ENCODE results near the gene KHDC3L. TPM values are rescaled to one million over a fixed set of nuclear protein-coding genes. Genes with fewer than 3 reads are reported as not detected.
"Not testable (repeated sequence)": the region's sequence is repeated elsewhere in the genome, so short reads cannot be mapped to it uniquely, and the experiment has no call there.

Gene KHDC3L
- total and polyA plus RNA-seq, 2 experiments from 2014 or later = not detected

DNA sequence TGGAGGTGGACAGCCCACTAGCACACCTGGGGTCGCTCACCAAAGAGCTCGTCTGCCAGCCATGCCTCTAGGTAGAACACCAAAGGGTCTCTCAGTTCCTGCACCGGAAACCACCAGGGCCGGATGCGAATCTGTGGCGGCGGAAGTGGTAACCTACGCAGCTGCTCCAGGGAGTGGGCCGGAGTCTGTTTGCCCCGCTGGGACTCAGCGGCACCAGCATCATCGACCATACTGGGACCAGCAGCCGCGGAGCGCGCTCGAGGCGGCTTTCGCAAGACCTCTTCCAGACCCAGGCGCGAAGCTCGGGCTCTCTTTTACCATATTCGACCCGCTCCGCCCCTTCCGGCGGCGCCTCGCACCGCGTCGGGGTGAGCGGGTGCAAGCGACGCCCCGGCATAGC, 7.1 kb downstream of the KHDC3L start, which contains the start of gene OOEP:
Gene OOEP (minus strand): TSS at position 335 of the 400 bp plus-strand sequence. CDS start 105 bp downstream, at position 230.
- Histone ChIP-seq H3K79me2 (ENCODE audit: insufficient read depth) (no peaks in the 10 kb centered on the region), H3K9me3 (ENCODE audit: low read depth) (no peaks in the 10 kb centered on the region), H3K27me3 (replicated peaks; ENCODE audit: insufficient read depth) (0 out of 2 replicates have a peak, but pooled peaks cover 5% of the 10 kb centered on the region), H4K20me1 (ENCODE audit: insufficient read depth) (no peaks in the 10 kb centered on the region), H3K4me3 (no peak within 1 kb of the TSS), H3K9me2 (ENCODE audit: insufficient read depth) (no peaks in the 10 kb centered on the region), H2AFZ (no peak within 1 kb of the TSS), H3K27ac (no peak within 1 kb of the TSS), H3K9ac (no peak within 1 kb of the TSS), H3K4me2 (ENCODE audit: unreplicated experiment) (no peak within 1 kb of the TSS), H3K4me1 (ENCODE audit: insufficient read depth) (no peaks in the 10 kb centered on the region), H3K36me3 (ENCODE audit: low read depth) (no peaks in the 10 kb centered on the region), H3F3A (ENCODE audit: insufficient read depth) (no peaks in the 10 kb centered on the region)
- DNase-seq = no peak
- in situ Hi-C loops (cut with MboI) = no loop called here
- 91 to 93% methylated on average over 35 to 36 of the region's 36 CpGs for WGBS, 2 experiments (ENCODE audit: low coverage in 1 of 2, low lambda C conversion rate in 2 of 2, missing lambda C conversion rate in 2 of 2)
- TF ChIP-seq EZH2 (IDR thresholded peaks at IDR 0.05; ENCODE audit: insufficient read depth, poor library complexity, severe bottlenecking) = no peak
- TF ChIP-seq EZH2phosphoT487 (IDR thresholded peaks at IDR 0.05; ENCODE audit: insufficient read depth, low read depth) = no peak

GRCh38 chr6:73371984-73372383, 9.5 kb downstream of the KHDC3L start:
- no peak overlapping the region for H3K27ac ChIP-seq
- H3K9ac ChIP-seq = no peak overlapping the region
- no peak overlapping the region for H3K4me3 ChIP-seq
- WGBS, 2 experiments (ENCODE audit: low coverage in 1 of 2, low lambda C conversion rate in 2 of 2, missing lambda C conversion rate in 2 of 2) = 71 to 78% methylated on average over 4 of the region's 4 CpGs
- in situ Hi-C loops (cut with MboI) = no loop called here
- H3K27me3 ChIP-seq (replicated peaks; ENCODE audit: insufficient read depth) = 0 out of 2 replicates have a peak, but pooled peaks cover 5% of the 10 kb centered on the region
- TF ChIP-seq EZH2 (IDR thresholded peaks at IDR 0.05; ENCODE audit: insufficient read depth, poor library complexity, severe bottlenecking) = no peak
- TF ChIP-seq EZH2phosphoT487 (IDR thresholded peaks at IDR 0.05; ENCODE audit: insufficient read depth, low read depth) = no peak
- no peaks in the 10 kb centered on the region for H3K36me3 ChIP-seq (ENCODE audit: low read depth)
- no peak overlapping the region for H3K4me2 ChIP-seq (ENCODE audit: unreplicated experiment)
- H3K9me3 ChIP-seq (ENCODE audit: low read depth) = no peaks in the 10 kb centered on the region
- no peaks in the 10 kb centered on the region for H3K9me2 ChIP-seq (ENCODE audit: insufficient read depth)
- no peaks in the 10 kb centered on the region for H4K20me1 ChIP-seq (ENCODE audit: insufficient read depth)
- no peak overlapping the region for H2AFZ ChIP-seq
- H3K4me1 ChIP-seq (ENCODE audit: insufficient read depth) = no peaks in the 10 kb centered on the region
- no peak for DNase-seq
- H3F3A ChIP-seq (ENCODE audit: insufficient read depth) = no peaks in the 10 kb centered on the region
- H3K79me2 ChIP-seq (ENCODE audit: insufficient read depth) = no peaks in the 10 kb centered on the region

DNA sequence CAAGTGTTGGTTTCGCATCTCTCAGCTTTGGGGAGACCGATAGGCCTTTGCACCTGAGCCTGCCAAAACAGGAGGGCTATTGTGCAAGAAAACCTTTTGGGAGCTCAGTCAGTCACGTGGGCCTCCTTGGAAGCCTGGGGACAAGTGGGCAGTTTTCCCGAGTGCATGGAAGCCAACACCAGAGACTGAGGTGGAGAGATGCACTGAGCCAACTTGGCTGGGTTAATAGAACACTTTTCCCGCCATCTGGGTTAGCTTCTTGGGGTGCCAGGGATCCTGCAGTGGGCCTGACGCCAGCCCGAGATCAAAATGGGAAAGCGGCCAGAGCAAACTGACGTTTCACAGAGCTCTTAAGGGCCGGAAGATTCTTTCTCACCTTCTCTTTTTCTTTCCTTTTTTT, 10.1 kb downstream of the KHDC3L start:
- Histone ChIP-seq H3K4me1 (ENCODE audit: insufficient read depth) (no peaks in the 10 kb centered on the region), H3K9me2 (ENCODE audit: insufficient read depth) (no peaks in the 10 kb centered on the region), H3K9me3 (ENCODE audit: low read depth) (no peaks in the 10 kb centered on the region), H3K27ac (no peak overlapping the region), H3K9ac (no peak overlapping the region), H3K79me2 (ENCODE audit: insufficient read depth) (no peaks in the 10 kb centered on the region), H3K4me3 (no peak overlapping the region), H2AFZ (no peak overlapping the region), H3K27me3 (replicated peaks; ENCODE audit: insufficient read depth) (0 out of 2 replicates have a peak, but pooled peaks cover 5% of the 10 kb centered on the region), H3K4me2 (ENCODE audit: unreplicated experiment) (no peak overlapping the region), H4K20me1 (ENCODE audit: insufficient read depth) (no peaks in the 10 kb centered on the region), H3K36me3 (ENCODE audit: low read depth) (no peaks in the 10 kb centered on the region), H3F3A (ENCODE audit: insufficient read depth) (no peaks in the 10 kb centered on the region)
- WGBS, 2 experiments (ENCODE audit: low coverage in 1 of 2, low lambda C conversion rate in 2 of 2, missing lambda C conversion rate in 2 of 2) = 66 to 72% methylated on average over 10 of the region's 10 CpGs
- no peak for DNase-seq
- no peak for TF ChIP-seq EZH2phosphoT487 (IDR thresholded peaks at IDR 0.05; ENCODE audit: insufficient read depth, low read depth)
- no peak for TF ChIP-seq EZH2 (IDR thresholded peaks at IDR 0.05; ENCODE audit: insufficient read depth, poor library complexity, severe bottlenecking)
- in situ Hi-C loops (cut with MboI) = no loop called here

DNA sequence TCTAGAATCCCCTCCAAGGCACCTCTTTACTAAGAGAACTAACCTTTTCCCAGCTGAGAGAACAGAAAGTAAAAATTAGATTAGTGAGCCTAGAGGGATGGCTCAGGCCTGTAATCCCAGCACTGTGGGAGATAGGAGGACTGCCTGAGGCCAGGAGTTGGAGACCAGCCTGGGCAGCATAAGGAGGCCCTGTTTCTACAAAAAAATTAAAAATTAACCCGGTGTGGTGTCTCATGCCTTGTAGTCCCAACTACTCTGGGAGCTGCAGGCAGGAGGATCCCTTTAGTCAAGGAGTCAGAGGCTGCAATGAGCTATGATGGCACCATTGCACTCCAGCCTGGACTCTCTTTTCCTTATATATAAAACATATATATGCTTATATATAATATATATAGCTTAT, 12.8 kb downstream of the KHDC3L start:
- Histone ChIP-seq H3F3A (ENCODE audit: insufficient read depth) (no peaks in the 10 kb centered on the region), H3K4me3 (no peak overlapping the region), H3K9ac (no peak overlapping the region), H3K9me3 (ENCODE audit: low read depth) (no peaks in the 10 kb centered on the region), H3K27ac (no peak overlapping the region), H3K27me3 (replicated peaks; ENCODE audit: insufficient read depth) (no peaks in the 10 kb centered on the region), H3K36me3 (ENCODE audit: low read depth) (no peaks in the 10 kb centered on the region), H3K4me1 (ENCODE audit: insufficient read depth) (no peaks in the 10 kb centered on the region), H2AFZ (no peak overlapping the region), H3K9me2 (ENCODE audit: insufficient read depth) (no peaks in the 10 kb centered on the region), H3K4me2 (ENCODE audit: unreplicated experiment) (no peak overlapping the region), H3K79me2 (ENCODE audit: insufficient read depth) (no peaks in the 10 kb centered on the region), H4K20me1 (ENCODE audit: insufficient read depth) (no peaks in the 10 kb centered on the region)
- in situ Hi-C loops (cut with MboI) = no loop called here
- TF ChIP-seq EZH2phosphoT487 (IDR thresholded peaks at IDR 0.05; ENCODE audit: insufficient read depth, low read depth) = no peak
- TF ChIP-seq EZH2 (IDR thresholded peaks at IDR 0.05; ENCODE audit: insufficient read depth, poor library complexity, severe bottlenecking) = no peak
- no peak for DNase-seq
- 45 to 76% methylated on average over 1 of the region's 1 CpG for WGBS, 2 experiments (ENCODE audit: low coverage in 1 of 2, low lambda C conversion rate in 2 of 2, missing lambda C conversion rate in 2 of 2)

DNA sequence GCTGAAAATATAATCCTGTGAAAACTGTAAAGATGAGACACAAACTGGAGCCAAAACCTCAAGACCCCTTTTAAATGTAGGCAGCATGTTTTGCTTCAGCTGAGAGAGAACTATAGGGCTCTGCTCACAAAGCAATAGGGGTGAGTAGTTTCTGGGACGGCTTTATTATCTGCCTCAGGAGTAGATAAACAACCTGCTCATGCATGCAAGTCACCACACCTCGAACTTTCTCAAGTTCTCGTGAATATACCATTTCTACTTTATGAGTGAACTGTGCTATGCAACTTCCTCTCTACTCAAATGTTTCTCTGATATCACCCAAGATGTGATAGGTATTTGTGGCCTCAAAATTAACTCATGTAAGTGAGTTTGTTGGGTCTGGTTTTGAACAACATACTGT, 14.8 kb downstream of the KHDC3L start:
- Histone ChIP-seq H3K79me2 (ENCODE audit: insufficient read depth) (no peaks in the 10 kb centered on the region), H3K9me3 (ENCODE audit: low read depth) (no peaks in the 10 kb centered on the region), H3K4me1 (ENCODE audit: insufficient read depth) (no peaks in the 10 kb centered on the region), H3K4me2 (ENCODE audit: unreplicated experiment) (no peak overlapping the region), H4K20me1 (ENCODE audit: insufficient read depth) (no peaks in the 10 kb centered on the region), H3K9me2 (ENCODE audit: insufficient read depth) (no peaks in the 10 kb centered on the region), H3K27ac (no peak overlapping the region), H3K27me3 (replicated peaks; ENCODE audit: insufficient read depth) (no peaks in the 10 kb centered on the region), H3K9ac (no peak overlapping the region), H2AFZ (no peak overlapping the region), H3K36me3 (ENCODE audit: low read depth) (no peaks in the 10 kb centered on the region), H3K4me3 (no peak overlapping the region), H3F3A (ENCODE audit: insufficient read depth) (no peaks in the 10 kb centered on the region)
- 31 to 34% methylated on average over 3 of the region's 3 CpGs for WGBS, 2 experiments (ENCODE audit: low coverage in 1 of 2, low lambda C conversion rate in 2 of 2, missing lambda C conversion rate in 2 of 2)
- TF ChIP-seq EZH2 (IDR thresholded peaks at IDR 0.05; ENCODE audit: insufficient read depth, poor library complexity, severe bottlenecking) = no peak
- no peak for TF ChIP-seq EZH2phosphoT487 (IDR thresholded peaks at IDR 0.05; ENCODE audit: insufficient read depth, low read depth)
- in situ Hi-C loops (cut with MboI) = no loop called here
- no peak for DNase-seq

- H4K20me1 ChIP-seq (ENCODE audit: insufficient read depth); H3K27ac ChIP-seq; H3K4me1 ChIP-seq (ENCODE audit: insufficient read depth); H3F3A ChIP-seq (ENCODE audit: insufficient read depth); H2AFZ ChIP-seq; H3K79me2 ChIP-seq (ENCODE audit: insufficient read depth); H3K4me3 ChIP-seq; H3K36me3 ChIP-seq (ENCODE audit: low read depth); H3K9me2 ChIP-seq (ENCODE audit: insufficient read depth); H3K9me3 ChIP-seq (ENCODE audit: low read depth); H3K27me3 ChIP-seq (replicated peaks; ENCODE audit: insufficient read depth); H3K4me2 ChIP-seq (ENCODE audit: unreplicated experiment); in situ Hi-C loops (cut with MboI); DNase-seq; H3K9ac ChIP-seq: not testable (repeated sequence)
- WGBS, 2 experiments (ENCODE audit: low coverage in 1 of 2, low lambda C conversion rate in 2 of 2, missing lambda C conversion rate in 2 of 2) = 73 to 80% methylated on average over 10 of the region's 10 CpGs
These were observed 19.1 kb downstream of the KHDC3L start for GRCh38 chr6:73381531-73381930.

Measured in GM23248 (cell line).